HCT116 (cell line): Measurements from ENCODE around the gene LHFPL6. TPM values are rescaled to one million over a fixed set of nuclear protein-coding genes. Genes with fewer than 3 reads are reported as not detected.

Experiments
- ATAC-seq: fragments of 200-7000 bp; cut with Tn5 transposase; 2 replicates; pipeline ENCODE4 v1.9.1; 2020; ENCODE audit warnings: mild to moderate bottlenecking, moderate library complexity
- BruUV-seq: library from RNA; stranded (reverse); fragments of 400-500 nt; replicated peaks from 2 replicates; lab custom pipeline; 2021; lab: Mats Ljungman, UMichigan
- CTCF ChIA-PET: fragments of 300-600 bp; sonication (Branson Sonifier 250); formaldehyde crosslinking; loops from one replicate; lab custom pipeline; 2021; ENCODE audit warnings: antibody characterized with exemption; lab: Charles Lee
- POLR2A ChIA-PET: fragments of 300-600, 350-600 bp; sonication (Branson Sonifier 250); formaldehyde crosslinking; loops from one replicate; lab custom pipeline; 2021; ENCODE audit warnings: antibody characterized with exemption; lab: Charles Lee
- RAD21 ChIA-PET, 2 experiments: fragments of 300-600 bp; sonication (Branson Sonifier 250); formaldehyde crosslinking; loops; one replicate each; lab custom pipeline; 2023; ENCODE audit warnings: low total read pairs in 2 of 2; ENCODE audit not compliant: uncharacterized antibody in 2 of 2, unreplicated experiment in 2 of 2, low non-redundant PET in 1 of 2; lab: Charles Lee
- DNase-seq: peaks from one replicate; pipeline ENCODE4 v3.0.0-alpha.2; 2010; ENCODE audit warnings: low read depth, low spot score
- H2AFZ ChIP-seq: fragments of 200-600 bp; shearing (Covaris generic), sonication (generic); 2 replicates; pipeline ENCODE4 v1.6.1; 2017; ENCODE audit warnings: low read depth, mixed run types, mixed read lengths, antibody characterized with exemption, low read length; ENCODE audit not compliant: poor library complexity, severe bottlenecking
- H3K27ac ChIP-seq: 2 replicates; pipeline ENCODE4 v1.5.1; 2012; ENCODE audit warnings: low read depth, low read length
- H3K27me3 ChIP-seq: fragments of 200-600 bp; sonication (generic); 2 replicates; pipeline ENCODE4 v1.6.1; 2016; ENCODE audit warnings: mixed run types, low read length, mixed read lengths; ENCODE audit not compliant: insufficient read depth
- H3K36me3 ChIP-seq, 2 experiments: fragments of 200-500 bp in 1 of 2; fragments of 200-600 bp in 1 of 2; sonication (Bioruptor generic) in 1 of 2; sonication (generic) in 1 of 2; 2 replicates each; pipeline versions ENCODE4 v1.5.1 to v1.6.1; 2014 to 2016; ENCODE audit warnings: low read length in 2 of 2, inconsistent platforms in 1 of 2, mixed read lengths in 1 of 2, mixed run types in 1 of 2; ENCODE audit not compliant: insufficient read depth in 2 of 2, control insufficient read depth in 1 of 2
- H3K4me1 ChIP-seq, 2 experiments: fragments of 200-600 bp in 1 of 2; sonication (generic) in 1 of 2; 2 replicates each; pipeline versions ENCODE4 v1.5.1 to v1.6.1; 2012 to 2017; ENCODE audit warnings: low read length in 2 of 2, inconsistent platforms in 1 of 2, mild to moderate bottlenecking in 1 of 2, mixed read lengths in 1 of 2, mixed run types in 1 of 2, moderate library complexity in 1 of 2; ENCODE audit not compliant: insufficient read depth in 2 of 2, control insufficient read depth in 1 of 2
- H3K4me2 ChIP-seq: fragments of 200-600 bp; sonication (generic); 2 replicates; pipeline ENCODE4 v1.6.1; 2017; ENCODE audit warnings: mixed run types, low read length, mixed read lengths
- H3K4me3 ChIP-seq, 2 experiments: fragments of 200-600 bp in 1 of 2; sonication (generic) in 1 of 2; replicated peaks in 1 of 2; 2 replicates each; pipeline ENCODE4 v1.5.1; 2011 to 2016; ENCODE audit warnings: low read length in 2 of 2, control low read depth in 1 of 2, low read depth in 1 of 2, mild to moderate bottlenecking in 1 of 2, mixed read lengths in 1 of 2, mixed run types in 1 of 2
- H3K79me2 ChIP-seq: fragments of 200-600 bp; sonication (generic); 2 replicates; pipeline ENCODE4 v1.6.1; 2017; ENCODE audit warnings: mild to moderate bottlenecking, mixed run types, low read length, moderate library complexity, mixed read lengths; ENCODE audit not compliant: insufficient read depth
- H3K9ac ChIP-seq: fragments of 200-600 bp; sonication (generic); 2 replicates; pipeline ENCODE4 v1.6.1; 2016; ENCODE audit warnings: low read length, mixed read lengths
- H3K9me2 ChIP-seq: fragments of 200-600 bp; sonication (generic), shearing (Covaris generic); 2 replicates; pipeline ENCODE4 v1.6.1; 2017; ENCODE audit warnings: mixed run types, mild to moderate bottlenecking, moderate library complexity; ENCODE audit not compliant: insufficient read depth
- H3K9me3 ChIP-seq, 2 experiments: fragments of 200-500 bp in 1 of 2; fragments of 200-600 bp in 1 of 2; sonication (Bioruptor generic) in 1 of 2; sonication (generic) in 1 of 2; 2 replicates each; pipeline ENCODE4 v1.6.1; 2014 to 2017; ENCODE audit warnings: low read length in 2 of 2, mixed read lengths in 2 of 2, inconsistent platforms in 1 of 2, low read depth in 1 of 2, mild to moderate bottlenecking in 1 of 2, mixed run types in 1 of 2, moderate library complexity in 1 of 2; ENCODE audit not compliant: control insufficient read depth in 1 of 2, insufficient read depth in 1 of 2
- H4K20me1 ChIP-seq: fragments of 200-600 bp; sonication (generic), shearing (Covaris generic); 2 replicates; pipeline ENCODE4 v1.6.1; 2017; ENCODE audit warnings: mixed run types, mild to moderate bottlenecking, moderate library complexity; ENCODE audit not compliant: insufficient read depth
- CBX3 ChIP-seq: IDR thresholded peaks from 2 replicates; pipeline ENCODE4 v1.6.1; 2012; ENCODE audit warnings: low read depth
- ELF1 ChIP-seq: IDR thresholded peaks from 2 replicates; pipeline ENCODE4 v1.6.1; 2012; ENCODE audit warnings: low read depth, borderline replicate concordance
- EZH2phosphoT487 ChIP-seq: fragments of 200-600 bp; IDR thresholded peaks from 2 replicates; pipeline ENCODE4 v1.6.1; 2018; ENCODE audit warnings: antibody characterized with exemption, borderline replicate concordance
- JUND ChIP-seq: IDR thresholded peaks from 2 replicates; pipeline ENCODE4 v1.6.1; 2012
- SIN3A ChIP-seq: IDR thresholded peaks from 2 replicates; pipeline ENCODE4 v1.6.1; 2012; ENCODE audit warnings: low read depth
- SRF ChIP-seq: IDR thresholded peaks from 2 replicates; pipeline ENCODE4 v1.6.1; 2012; ENCODE audit warnings: low read depth
- TCF7L2 ChIP-seq: IDR thresholded peaks from 2 replicates; pipeline ENCODE4 v1.7.0; 2011; ENCODE audit warnings: borderline replicate concordance, inconsistent platforms; ENCODE audit not compliant: insufficient read depth, insufficient read length; ENCODE audit errors: extremely low read depth
- YY1 ChIP-seq: IDR thresholded peaks from 2 replicates; pipeline ENCODE4 v1.6.1; 2011; ENCODE audit warnings: low read length, low read depth, moderate library complexity, mild to moderate bottlenecking; ENCODE audit not compliant: insufficient replicate concordance; ENCODE audit errors: extremely low read depth
- ZNF274 ChIP-seq: fragments of 200-500 bp; sonication (Bioruptor generic); IDR thresholded peaks from 2 replicates; pipeline ENCODE4 v1.6.1; 2014; ENCODE audit warnings: mild to moderate bottlenecking, low read depth, low read length, inconsistent platforms
- intact Hi-C: fragments of 100-400 bp; cut with micrococcal nuclease; formaldehyde crosslinking; loops from 2 replicates; pipeline ENCODE4 v1.10.0; 2022
- total RNA-seq: library from RNA; stranded (reverse); gene quantifications from one replicate; pipeline ENCODE4 v1.2.1, GENCODE V29; 2021; ENCODE audit not compliant: unreplicated experiment
- TF ChIP-seq, protein P1 (sequence below): IDR thresholded peaks from 2 replicates; pipeline ENCODE4 v1.6.1; 2012; ENCODE audit warnings: low read depth
- TF ChIP-seq, protein P2 (sequence below): IDR thresholded peaks from 2 replicates; pipeline ENCODE4 v1.6.1; 2012
- TF ChIP-seq, protein P3 (sequence below): IDR thresholded peaks from 2 replicates; pipeline ENCODE4 v1.6.1; 2012

The LHFPL6 gene
- total RNA-seq, 1 experiment from 2014 or later, result 0.22 TPM

DNA sequence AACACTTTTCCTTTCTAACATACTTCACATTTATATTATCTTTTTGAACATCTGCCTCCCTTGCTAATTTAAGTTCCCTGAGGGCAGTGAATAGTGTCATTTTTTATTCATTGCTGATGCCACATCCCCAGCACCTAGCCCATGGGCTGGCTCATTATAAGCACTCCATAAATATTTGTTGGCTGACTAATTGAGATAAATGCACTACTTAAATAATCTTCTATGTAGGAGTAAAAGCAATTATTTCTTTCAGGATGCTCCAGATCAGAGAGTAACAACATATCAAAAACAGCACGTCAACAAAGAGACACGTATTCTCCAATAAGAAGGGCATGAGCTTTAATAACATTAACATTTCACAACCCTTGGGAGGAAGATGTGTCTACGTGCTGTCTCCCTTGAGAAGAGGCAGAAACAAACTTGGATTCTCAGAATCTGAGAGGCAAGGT lies 228.2 kb downstream of the LHFPL6 start:
- Histone ChIP-seq H3K4me3 (no peak overlapping the region), H3K9me3 (no peaks in the 10 kb centered on the region), H3K9ac (no peak overlapping the region), H3K27ac (no peak overlapping the region), H3K36me3 (no peaks in the 10 kb centered on the region), H3K79me2 (no peaks in the 10 kb centered on the region), H3K27me3 (peaks cover 27% of the 10 kb centered on the region), H3K4me1 (no peaks in the 10 kb centered on the region), H3K9me2 (no peaks in the 10 kb centered on the region), H2AFZ (no peak overlapping the region), H4K20me1 (no peaks in the 10 kb centered on the region), H3K4me2 (no peak overlapping the region)
- DNase-seq (no peak), ATAC-seq (no peak)
- ChIA-PET RAD21 (no interaction called here), POLR2A (no interaction called here), CTCF (no interaction called here)
- no TSS peak for BruUV-seq
- intact Hi-C loops, result no loop called here
- no peak for TF ChIP-seq TCF7L2
- TF ChIP-seq JUND, result no peak
- no peak for TF ChIP-seq SRF
- TF ChIP-seq, protein P1, sequence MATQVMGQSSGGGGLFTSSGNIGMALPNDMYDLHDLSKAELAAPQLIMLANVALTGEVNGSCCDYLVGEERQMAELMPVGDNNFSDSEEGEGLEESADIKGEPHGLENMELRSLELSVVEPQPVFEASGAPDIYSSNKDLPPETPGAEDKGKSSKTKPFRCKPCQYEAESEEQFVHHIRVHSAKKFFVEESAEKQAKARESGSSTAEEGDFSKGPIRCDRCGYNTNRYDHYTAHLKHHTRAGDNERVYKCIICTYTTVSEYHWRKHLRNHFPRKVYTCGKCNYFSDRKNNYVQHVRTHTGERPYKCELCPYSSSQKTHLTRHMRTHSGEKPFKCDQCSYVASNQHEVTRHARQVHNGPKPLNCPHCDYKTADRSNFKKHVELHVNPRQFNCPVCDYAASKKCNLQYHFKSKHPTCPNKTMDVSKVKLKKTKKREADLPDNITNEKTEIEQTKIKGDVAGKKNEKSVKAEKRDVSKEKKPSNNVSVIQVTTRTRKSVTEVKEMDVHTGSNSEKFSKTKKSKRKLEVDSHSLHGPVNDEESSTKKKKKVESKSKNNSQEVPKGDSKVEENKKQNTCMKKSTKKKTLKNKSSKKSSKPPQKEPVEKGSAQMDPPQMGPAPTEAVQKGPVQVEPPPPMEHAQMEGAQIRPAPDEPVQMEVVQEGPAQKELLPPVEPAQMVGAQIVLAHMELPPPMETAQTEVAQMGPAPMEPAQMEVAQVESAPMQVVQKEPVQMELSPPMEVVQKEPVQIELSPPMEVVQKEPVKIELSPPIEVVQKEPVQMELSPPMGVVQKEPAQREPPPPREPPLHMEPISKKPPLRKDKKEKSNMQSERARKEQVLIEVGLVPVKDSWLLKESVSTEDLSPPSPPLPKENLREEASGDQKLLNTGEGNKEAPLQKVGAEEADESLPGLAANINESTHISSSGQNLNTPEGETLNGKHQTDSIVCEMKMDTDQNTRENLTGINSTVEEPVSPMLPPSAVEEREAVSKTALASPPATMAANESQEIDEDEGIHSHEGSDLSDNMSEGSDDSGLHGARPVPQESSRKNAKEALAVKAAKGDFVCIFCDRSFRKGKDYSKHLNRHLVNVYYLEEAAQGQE, result no peak
- TF ChIP-seq ELF1, result no peak
- TF ChIP-seq, protein P2, sequence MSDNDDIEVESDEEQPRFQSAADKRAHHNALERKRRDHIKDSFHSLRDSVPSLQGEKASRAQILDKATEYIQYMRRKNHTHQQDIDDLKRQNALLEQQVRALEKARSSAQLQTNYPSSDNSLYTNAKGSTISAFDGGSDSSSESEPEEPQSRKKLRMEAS, result no peak
- TF ChIP-seq CBX3, result no peak
- TF ChIP-seq, protein P3, sequence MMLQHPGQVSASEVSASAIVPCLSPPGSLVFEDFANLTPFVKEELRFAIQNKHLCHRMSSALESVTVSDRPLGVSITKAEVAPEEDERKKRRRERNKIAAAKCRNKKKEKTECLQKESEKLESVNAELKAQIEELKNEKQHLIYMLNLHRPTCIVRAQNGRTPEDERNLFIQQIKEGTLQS, result no peak
- no peak for TF ChIP-seq ZNF274
- no peak for TF ChIP-seq EZH2phosphoT487
- TF ChIP-seq YY1, result no peak
- TF ChIP-seq SIN3A, result no peak
